22Rv1 (cell line): ENCODE data around the gene NBR1.

Experiments used
- ZFX ChIP-seq: fragments of 450-650 bp; IDR thresholded peaks from 2 replicates; pipeline ENCODE4 v1.6.1; 2017; ENCODE audit warnings: antibody characterized with exemption, borderline replicate concordance
- TF ChIP-seq, protein P1 (sequence below): fragments of 450-650 bp; IDR thresholded peaks from 2 replicates; pipeline ENCODE4 v1.5.1; 2017; ENCODE audit warnings: mild to moderate bottlenecking

DNA sequence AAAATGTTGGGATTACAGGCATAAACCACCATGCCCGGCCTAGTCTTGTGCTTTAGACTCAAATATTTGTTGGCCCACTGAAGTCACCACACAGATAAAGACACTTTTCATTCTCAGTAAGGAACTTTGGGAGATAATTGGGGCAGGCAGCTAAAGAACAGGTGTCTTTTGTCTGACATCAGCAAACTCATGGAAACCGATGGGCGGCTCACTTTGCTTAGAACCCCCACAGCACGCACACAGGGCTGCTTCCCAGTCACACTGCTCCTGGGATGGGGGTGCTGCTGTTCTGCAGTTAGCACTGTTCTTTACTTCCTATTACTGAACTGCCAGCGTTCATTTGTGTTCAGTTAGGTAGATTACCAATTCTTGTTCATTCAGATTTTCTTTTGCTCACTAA is 27.8 kb upstream of the NBR1 start:
- TF ChIP-seq, protein P1, sequence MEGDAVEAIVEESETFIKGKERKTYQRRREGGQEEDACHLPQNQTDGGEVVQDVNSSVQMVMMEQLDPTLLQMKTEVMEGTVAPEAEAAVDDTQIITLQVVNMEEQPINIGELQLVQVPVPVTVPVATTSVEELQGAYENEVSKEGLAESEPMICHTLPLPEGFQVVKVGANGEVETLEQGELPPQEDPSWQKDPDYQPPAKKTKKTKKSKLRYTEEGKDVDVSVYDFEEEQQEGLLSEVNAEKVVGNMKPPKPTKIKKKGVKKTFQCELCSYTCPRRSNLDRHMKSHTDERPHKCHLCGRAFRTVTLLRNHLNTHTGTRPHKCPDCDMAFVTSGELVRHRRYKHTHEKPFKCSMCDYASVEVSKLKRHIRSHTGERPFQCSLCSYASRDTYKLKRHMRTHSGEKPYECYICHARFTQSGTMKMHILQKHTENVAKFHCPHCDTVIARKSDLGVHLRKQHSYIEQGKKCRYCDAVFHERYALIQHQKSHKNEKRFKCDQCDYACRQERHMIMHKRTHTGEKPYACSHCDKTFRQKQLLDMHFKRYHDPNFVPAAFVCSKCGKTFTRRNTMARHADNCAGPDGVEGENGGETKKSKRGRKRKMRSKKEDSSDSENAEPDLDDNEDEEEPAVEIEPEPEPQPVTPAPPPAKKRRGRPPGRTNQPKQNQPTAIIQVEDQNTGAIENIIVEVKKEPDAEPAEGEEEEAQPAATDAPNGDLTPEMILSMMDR, result no peak
- no peak for TF ChIP-seq ZFX
